Neural cell (in vitro differentiated cells): ENCODE measurements around the gene MOGAT1. TPM values are rescaled to one million over a fixed set of nuclear protein-coding genes. Genes with fewer than 3 reads are reported as not detected.

Experiments
- H2AFZ ChIP-seq: fragments of 200-600, 300-800 bp; sonication (generic), shearing (Covaris generic); 2 replicates; pipeline ENCODE4 v1.6.0; 2014; ENCODE audit warnings: low read depth, mild to moderate bottlenecking, antibody characterized with exemption, low read length, moderate library complexity
- H3F3A ChIP-seq: fragments of 200-600 bp; shearing (Covaris generic); 2 replicates; pipeline ENCODE4 v1.6.1; 2016; ENCODE audit warnings: mild to moderate bottlenecking, moderate library complexity, mixed read lengths, antibody characterized with exemption, low read length; ENCODE audit not compliant: insufficient read depth, poor library complexity, severe bottlenecking
- H3K27ac ChIP-seq: fragments of 200-600, 300-800 bp; sonication (generic), shearing (Covaris generic); 2 replicates; pipeline ENCODE4 v1.5.1; 2014; ENCODE audit warnings: mild to moderate bottlenecking, low read length, moderate library complexity
- H3K27me3 ChIP-seq: fragments of 300-800, 200-600 bp; sonication (generic), shearing (Covaris generic); 2 replicates; pipeline ENCODE4 v1.6.0; 2014; ENCODE audit warnings: mild to moderate bottlenecking, low read depth, low read length, moderate library complexity; ENCODE audit not compliant: insufficient read depth
- H3K36me3 ChIP-seq: fragments of 300-800, 200-600 bp; sonication (generic), shearing (Covaris generic); 2 replicates; pipeline ENCODE4 v1.5.1; 2014; ENCODE audit warnings: mild to moderate bottlenecking, antibody characterized with exemption, low read length, moderate library complexity; ENCODE audit not compliant: insufficient read depth
- H3K4me2 ChIP-seq: fragments of 300-800, 200-600 bp; sonication (generic), shearing (Covaris generic); 2 replicates; pipeline ENCODE4 v1.6.0; 2014; ENCODE audit warnings: mild to moderate bottlenecking, low read length
- H3K4me3 ChIP-seq: fragments of 300-800, 200-600 bp; sonication (generic), shearing (Covaris generic); 2 replicates; pipeline ENCODE4 v1.5.1; 2014; ENCODE audit warnings: mild to moderate bottlenecking, low read length, moderate library complexity
- H3K79me2 ChIP-seq: fragments of 200-600 bp; shearing (Covaris generic); replicated peaks from 2 replicates; pipeline ENCODE4 v1.6.0; 2014; ENCODE audit warnings: mild to moderate bottlenecking, low read length, moderate library complexity; ENCODE audit not compliant: insufficient read depth
- H3K9ac ChIP-seq: fragments of 300-800, 200-600 bp; sonication (generic), shearing (Covaris generic); 2 replicates; pipeline ENCODE4 v1.6.1; 2016; ENCODE audit warnings: mild to moderate bottlenecking, low read length, mixed read lengths
- H3K9me2 ChIP-seq: fragments of 200-600 bp; shearing (Covaris generic); 2 replicates; pipeline ENCODE4 v1.6.1; 2016; ENCODE audit warnings: mild to moderate bottlenecking, low read length, mixed read lengths; ENCODE audit not compliant: insufficient read depth
- H3K9me3 ChIP-seq: fragments of 200-600, 300-800 bp; sonication (generic), shearing (Covaris generic); 2 replicates; pipeline ENCODE4 v1.6.1; 2016; ENCODE audit warnings: mild to moderate bottlenecking, mixed run types, low read length, moderate library complexity, mixed read lengths
- H4K20me1 ChIP-seq: fragments of 200-600 bp; shearing (Covaris generic); 2 replicates; pipeline ENCODE4 v1.6.1; 2016; ENCODE audit warnings: mild to moderate bottlenecking, mixed run types; ENCODE audit not compliant: insufficient read depth
- EP300 ChIP-seq: fragments of 450-650 bp; conservative IDR thresholded peaks from 2 replicates; pipeline ENCODE4 v1.6.1; 2014; ENCODE audit warnings: antibody characterized with exemption, mild to moderate bottlenecking, moderate library complexity; ENCODE audit not compliant: poor library complexity, severe bottlenecking
- EZH2 ChIP-seq: fragments of 200-600, 300-800 bp; shearing (Covaris generic), sonication (generic); IDR thresholded peaks from 2 replicates; pipeline ENCODE4 v1.6.1; 2014; ENCODE audit warnings: antibody characterized with exemption, low read length, borderline replicate concordance, mild to moderate bottlenecking; ENCODE audit not compliant: insufficient read depth, poor library complexity, severe bottlenecking
- MXI1 ChIP-seq: fragments of 450-650 bp; conservative IDR thresholded peaks from 2 replicates; pipeline ENCODE4 v1.6.1; 2014; ENCODE audit warnings: antibody characterized with exemption, mild to moderate bottlenecking; ENCODE audit not compliant: poor library complexity, severe bottlenecking
- POLR2AphosphoS5 ChIP-seq: IDR thresholded peaks from 2 replicates; pipeline ENCODE4 v1.6.1; 2012
- RAD21 ChIP-seq: fragments of 450-650 bp; conservative IDR thresholded peaks from 2 replicates; pipeline ENCODE4 v1.6.1; 2014; ENCODE audit warnings: antibody characterized with exemption, mild to moderate bottlenecking, moderate library complexity
- SMC3 ChIP-seq: fragments of 450-650 bp; conservative IDR thresholded peaks from 2 replicates; pipeline ENCODE4 v1.6.1; 2014; ENCODE audit warnings: antibody characterized with exemption, mild to moderate bottlenecking, moderate library complexity; ENCODE audit not compliant: poor library complexity
- TAF1 ChIP-seq: IDR thresholded peaks from 2 replicates; pipeline ENCODE4 v1.6.1; 2012; ENCODE audit warnings: low read depth
- polyA plus RNA-seq: library from polyadenylated mRNA; depleted of rRNA; stranded (reverse); fragments of >200 nt; gene quantifications from 2 replicates; pipeline ENCODE4 v1.2.3, GENCODE V29; 2014
- TF ChIP-seq, protein P1 (sequence below): fragments of 450-650 bp; IDR thresholded peaks from 2 replicates; pipeline ENCODE4 v1.5.1; 2014; ENCODE audit warnings: antibody characterized with exemption, mild to moderate bottlenecking, moderate library complexity; ENCODE audit not compliant: poor library complexity, severe bottlenecking
- TF ChIP-seq, protein P2 (sequence below): IDR thresholded peaks from 2 replicates; pipeline ENCODE4 v1.6.1; 2012; ENCODE audit warnings: borderline replicate concordance

Gene MOGAT1
- polyA plus RNA-seq, 1 donor from 2014 or later = not detected

DNA sequence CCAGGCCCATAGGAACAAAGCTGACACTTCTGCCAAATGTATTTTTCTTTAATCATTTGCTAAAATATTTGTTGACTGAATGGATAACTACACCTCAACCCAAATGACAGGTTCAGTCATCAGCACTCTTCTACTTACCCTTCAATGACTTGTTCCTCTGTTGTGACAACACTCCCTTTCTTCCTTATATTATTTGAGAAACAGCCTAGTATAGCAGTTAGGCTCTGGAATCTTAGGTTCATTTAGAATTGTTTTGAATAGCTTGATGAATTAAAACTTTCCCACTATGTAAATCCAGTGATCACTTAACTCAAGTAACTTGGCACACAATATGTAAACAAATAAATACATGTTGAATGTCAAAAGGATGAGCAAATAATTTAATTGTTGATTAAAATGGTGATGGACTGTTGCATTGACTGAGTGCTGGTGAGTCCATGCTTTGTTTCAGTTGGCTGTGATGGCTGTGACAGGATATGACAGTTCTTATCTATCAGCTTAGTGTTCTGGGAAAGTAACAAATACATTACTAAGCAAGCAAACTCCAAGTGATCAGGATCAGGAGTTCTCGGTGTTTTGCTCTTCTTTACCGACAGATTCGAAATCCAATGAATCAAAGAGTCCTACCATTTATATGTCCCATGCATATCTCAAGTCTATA is 2.8 kb upstream of the MOGAT1 start:
- Histone ChIP-seq H3K9me3 (no peaks in the 10 kb centered on the region), H3K4me2 (no peak overlapping the region), H3K9me2 (no peaks in the 10 kb centered on the region), H3K9ac (no peak overlapping the region), H3K79me2 (no peaks in the 10 kb centered on the region), H3K27me3 (peaks cover 31% of the 10 kb centered on the region), H4K20me1 (no peaks in the 10 kb centered on the region), H3F3A (no peaks in the 10 kb centered on the region), H3K4me3 (no peak overlapping the region), H2AFZ (no peak overlapping the region), H3K36me3 (no peaks in the 10 kb centered on the region), H3K27ac (no peak overlapping the region)
- TF ChIP-seq, protein P1, sequence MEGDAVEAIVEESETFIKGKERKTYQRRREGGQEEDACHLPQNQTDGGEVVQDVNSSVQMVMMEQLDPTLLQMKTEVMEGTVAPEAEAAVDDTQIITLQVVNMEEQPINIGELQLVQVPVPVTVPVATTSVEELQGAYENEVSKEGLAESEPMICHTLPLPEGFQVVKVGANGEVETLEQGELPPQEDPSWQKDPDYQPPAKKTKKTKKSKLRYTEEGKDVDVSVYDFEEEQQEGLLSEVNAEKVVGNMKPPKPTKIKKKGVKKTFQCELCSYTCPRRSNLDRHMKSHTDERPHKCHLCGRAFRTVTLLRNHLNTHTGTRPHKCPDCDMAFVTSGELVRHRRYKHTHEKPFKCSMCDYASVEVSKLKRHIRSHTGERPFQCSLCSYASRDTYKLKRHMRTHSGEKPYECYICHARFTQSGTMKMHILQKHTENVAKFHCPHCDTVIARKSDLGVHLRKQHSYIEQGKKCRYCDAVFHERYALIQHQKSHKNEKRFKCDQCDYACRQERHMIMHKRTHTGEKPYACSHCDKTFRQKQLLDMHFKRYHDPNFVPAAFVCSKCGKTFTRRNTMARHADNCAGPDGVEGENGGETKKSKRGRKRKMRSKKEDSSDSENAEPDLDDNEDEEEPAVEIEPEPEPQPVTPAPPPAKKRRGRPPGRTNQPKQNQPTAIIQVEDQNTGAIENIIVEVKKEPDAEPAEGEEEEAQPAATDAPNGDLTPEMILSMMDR = no peak
- TF ChIP-seq MXI1 = no peak
- TF ChIP-seq EP300 = no peak
- TF ChIP-seq POLR2AphosphoS5 = no peak
- TF ChIP-seq EZH2 = no peak
- TF ChIP-seq, protein P2, sequence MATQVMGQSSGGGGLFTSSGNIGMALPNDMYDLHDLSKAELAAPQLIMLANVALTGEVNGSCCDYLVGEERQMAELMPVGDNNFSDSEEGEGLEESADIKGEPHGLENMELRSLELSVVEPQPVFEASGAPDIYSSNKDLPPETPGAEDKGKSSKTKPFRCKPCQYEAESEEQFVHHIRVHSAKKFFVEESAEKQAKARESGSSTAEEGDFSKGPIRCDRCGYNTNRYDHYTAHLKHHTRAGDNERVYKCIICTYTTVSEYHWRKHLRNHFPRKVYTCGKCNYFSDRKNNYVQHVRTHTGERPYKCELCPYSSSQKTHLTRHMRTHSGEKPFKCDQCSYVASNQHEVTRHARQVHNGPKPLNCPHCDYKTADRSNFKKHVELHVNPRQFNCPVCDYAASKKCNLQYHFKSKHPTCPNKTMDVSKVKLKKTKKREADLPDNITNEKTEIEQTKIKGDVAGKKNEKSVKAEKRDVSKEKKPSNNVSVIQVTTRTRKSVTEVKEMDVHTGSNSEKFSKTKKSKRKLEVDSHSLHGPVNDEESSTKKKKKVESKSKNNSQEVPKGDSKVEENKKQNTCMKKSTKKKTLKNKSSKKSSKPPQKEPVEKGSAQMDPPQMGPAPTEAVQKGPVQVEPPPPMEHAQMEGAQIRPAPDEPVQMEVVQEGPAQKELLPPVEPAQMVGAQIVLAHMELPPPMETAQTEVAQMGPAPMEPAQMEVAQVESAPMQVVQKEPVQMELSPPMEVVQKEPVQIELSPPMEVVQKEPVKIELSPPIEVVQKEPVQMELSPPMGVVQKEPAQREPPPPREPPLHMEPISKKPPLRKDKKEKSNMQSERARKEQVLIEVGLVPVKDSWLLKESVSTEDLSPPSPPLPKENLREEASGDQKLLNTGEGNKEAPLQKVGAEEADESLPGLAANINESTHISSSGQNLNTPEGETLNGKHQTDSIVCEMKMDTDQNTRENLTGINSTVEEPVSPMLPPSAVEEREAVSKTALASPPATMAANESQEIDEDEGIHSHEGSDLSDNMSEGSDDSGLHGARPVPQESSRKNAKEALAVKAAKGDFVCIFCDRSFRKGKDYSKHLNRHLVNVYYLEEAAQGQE = no peak
- TF ChIP-seq RAD21 = no peak

DNA sequence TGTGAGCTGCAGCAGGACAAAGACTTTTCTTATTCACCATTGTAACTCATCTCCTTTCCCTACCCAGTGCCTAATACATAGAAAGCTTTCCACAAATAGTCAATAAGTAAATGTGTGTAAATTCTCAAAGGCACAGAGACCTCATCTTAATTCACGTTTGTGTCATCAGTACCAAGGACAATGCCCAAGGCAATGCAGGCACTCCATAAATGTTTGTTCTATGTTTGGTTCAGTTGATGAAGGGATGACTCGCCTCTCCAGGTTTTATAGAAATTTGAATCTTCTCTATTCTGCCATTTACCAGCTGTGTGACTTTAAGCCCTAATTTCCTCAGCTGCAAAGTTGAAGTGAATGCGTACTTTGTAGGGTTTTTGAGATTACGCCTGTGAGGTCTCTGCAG is 2.1 kb upstream of the MOGAT1 start:
- Histone ChIP-seq H3K9ac (no peak overlapping the region), H3K4me3 (no peak overlapping the region), H3K27me3 (peaks cover 31% of the 10 kb centered on the region), H3F3A (no peaks in the 10 kb centered on the region), H3K36me3 (no peaks in the 10 kb centered on the region), H3K79me2 (no peaks in the 10 kb centered on the region), H3K9me3 (no peaks in the 10 kb centered on the region), H3K27ac (no peak overlapping the region), H3K4me2 (no peak overlapping the region), H4K20me1 (no peaks in the 10 kb centered on the region), H2AFZ (no peak overlapping the region), H3K9me2 (no peaks in the 10 kb centered on the region)
- TF ChIP-seq TAF1 = no peak
- TF ChIP-seq, protein P2 = no peak
- no peak for TF ChIP-seq EP300
- TF ChIP-seq EZH2 = no peak
- TF ChIP-seq RAD21 = no peak
- TF ChIP-seq SMC3 = no peak
- TF ChIP-seq POLR2AphosphoS5 = no peak
- TF ChIP-seq, protein P1 = no peak
- TF ChIP-seq MXI1 = no peak
